ENCODE data around the gene GIMAP8. TPM values are rescaled to one million over a fixed set of nuclear protein-coding genes. Genes with fewer than 3 reads are reported as not detected.

The GIMAP8 gene
- total RNA-seq, 2 donors from 2014 or later: 10.3 to 16.4 TPM

- Mint-ChIP-seq H3K36me3 (ENCODE audit: low read depth) (peaks cover 12% of the 10 kb centered on the region), H3K4me1 (peaks cover 26% of the 10 kb centered on the region), H3K4me3 (no peak overlapping the region), H3K27me3 (no peaks in the 10 kb centered on the region), H3K27ac (no peak overlapping the region), H3K9me3 (no peaks in the 10 kb centered on the region)
- ATAC-seq (replicated peaks): no peak
These were observed 42.6 kb upstream of the GIMAP8 start for GRCh38 chr7:150407588-150408392.

GRCh38 chr7:150408393-150409299, 41.8 kb upstream of the GIMAP8 start:
- no peak overlapping the region for H3K4me3 Mint-ChIP-seq
- H3K27me3 Mint-ChIP-seq: no peaks in the 10 kb centered on the region
- H3K27ac Mint-ChIP-seq: peak overlapping the region; percentile 68
- peaks cover 26% of the 10 kb centered on the region for H3K4me1 Mint-ChIP-seq
- no peak for ATAC-seq (replicated peaks)
- no peaks in the 10 kb centered on the region for H3K9me3 Mint-ChIP-seq
- H3K36me3 Mint-ChIP-seq (ENCODE audit: low read depth): peaks cover 12% of the 10 kb centered on the region

- Mint-ChIP-seq H3K27me3 (no peaks in the 10 kb centered on the region), H3K36me3 (ENCODE audit: low read depth) (peaks cover 12% of the 10 kb centered on the region), H3K27ac (peak overlapping the region; percentile 68), H3K4me3 (no peak overlapping the region), H3K9me3 (no peaks in the 10 kb centered on the region), H3K4me1 (peaks cover 21% of the 10 kb centered on the region)
- ATAC-seq (replicated peaks): no peak
These were observed 41.0 kb upstream of the GIMAP8 start for GRCh38 chr7:150409300-150410030.

- no peak for ATAC-seq (replicated peaks)
- Mint-ChIP-seq H3K27ac (no peak overlapping the region), H3K36me3 (ENCODE audit: low read depth) (peaks cover 12% of the 10 kb centered on the region), H3K27me3 (no peaks in the 10 kb centered on the region), H3K9me3 (no peaks in the 10 kb centered on the region), H3K4me1 (peaks cover 19% of the 10 kb centered on the region), H3K4me3 (no peak overlapping the region)
These were observed 40.3 kb upstream of the GIMAP8 start for GRCh38 chr7:150410131-150410530.

- H3K4me3 Mint-ChIP-seq: no peak overlapping the region
- ATAC-seq (replicated peaks): no peak
- no peaks in the 10 kb centered on the region for H3K9me3 Mint-ChIP-seq
- peaks cover 12% of the 10 kb centered on the region for H3K36me3 Mint-ChIP-seq (ENCODE audit: low read depth)
- no peaks in the 10 kb centered on the region for H3K27me3 Mint-ChIP-seq
- peak overlapping the region; percentile 25 for H3K27ac Mint-ChIP-seq
- peaks cover 15% of the 10 kb centered on the region for H3K4me1 Mint-ChIP-seq
These were observed 39.6 kb upstream of the GIMAP8 start for GRCh38 chr7:150410680-150411346.

- Mint-ChIP-seq H3K36me3 (ENCODE audit: low read depth) (peaks cover 12% of the 10 kb centered on the region), H3K4me3 (no peak overlapping the region), H3K27ac (peak overlapping the region; percentile 25), H3K4me1 (peaks cover 7% of the 10 kb centered on the region), H3K27me3 (no peaks in the 10 kb centered on the region), H3K9me3 (no peaks in the 10 kb centered on the region)
- ATAC-seq (replicated peaks): no peak
These were observed 38.8 kb upstream of the GIMAP8 start for GRCh38 chr7:150411606-150412005.

- H3K9me3 Mint-ChIP-seq: no peaks in the 10 kb centered on the region
- H3K27ac Mint-ChIP-seq: no peak overlapping the region
- peaks cover 3% of the 10 kb centered on the region for H3K4me1 Mint-ChIP-seq
- no peak overlapping the region for H3K4me3 Mint-ChIP-seq
- H3K27me3 Mint-ChIP-seq: no peaks in the 10 kb centered on the region
- H3K36me3 Mint-ChIP-seq (ENCODE audit: low read depth): peaks cover 9% of the 10 kb centered on the region
- no peak for ATAC-seq (replicated peaks)
These were observed 38.4 kb upstream of the GIMAP8 start for GRCh38 chr7:150412016-150412415.

- peak; percentile 34 for ATAC-seq (replicated peaks)
- Mint-ChIP-seq H3K27ac (peak overlapping the region; percentile 67), H3K36me3 (ENCODE audit: low read depth) (peaks cover 6% of the 10 kb centered on the region), H3K4me1 (no peaks in the 10 kb centered on the region), H3K27me3 (no peaks in the 10 kb centered on the region), H3K4me3 (no peak overlapping the region), H3K9me3 (no peaks in the 10 kb centered on the region)
These were observed 37.6 kb upstream of the GIMAP8 start for GRCh38 chr7:150412518-150413488.

GRCh38 chr7:150413640-150414081, 36.8 kb upstream of the GIMAP8 start:
- no peaks in the 10 kb centered on the region for H3K4me1 Mint-ChIP-seq
- H3K36me3 Mint-ChIP-seq (ENCODE audit: low read depth): peaks cover 6% of the 10 kb centered on the region
- H3K4me3 Mint-ChIP-seq: no peak overlapping the region
- no peaks in the 10 kb centered on the region for H3K27me3 Mint-ChIP-seq
- H3K27ac Mint-ChIP-seq: peak overlapping the region; percentile 67
- no peak for ATAC-seq (replicated peaks)
- no peaks in the 10 kb centered on the region for H3K9me3 Mint-ChIP-seq

GRCh38 chr7:150415161-150416153, 35.0 kb upstream of the GIMAP8 start:
- no peak overlapping the region for H3K4me3 Mint-ChIP-seq
- no peaks in the 10 kb centered on the region for H3K27me3 Mint-ChIP-seq
- H3K36me3 Mint-ChIP-seq (ENCODE audit: low read depth): peaks cover 6% of the 10 kb centered on the region
- H3K27ac Mint-ChIP-seq: no peak overlapping the region
- no peaks in the 10 kb centered on the region for H3K4me1 Mint-ChIP-seq
- H3K9me3 Mint-ChIP-seq: no peaks in the 10 kb centered on the region
- no peak for ATAC-seq (replicated peaks)

- no peak for ATAC-seq (replicated peaks)
- H3K27me3 Mint-ChIP-seq: no peaks in the 10 kb centered on the region
- no peak overlapping the region for H3K4me3 Mint-ChIP-seq
- peaks cover 6% of the 10 kb centered on the region for H3K4me1 Mint-ChIP-seq
- no peaks in the 10 kb centered on the region for H3K36me3 Mint-ChIP-seq (ENCODE audit: low read depth)
- H3K27ac Mint-ChIP-seq: no peak overlapping the region
- no peaks in the 10 kb centered on the region for H3K9me3 Mint-ChIP-seq
These were observed 33.2 kb upstream of the GIMAP8 start for GRCh38 chr7:150417239-150417638.

- Mint-ChIP-seq H3K9me3 (no peaks in the 10 kb centered on the region), H3K4me3 (no peak overlapping the region), H3K27ac (no peak overlapping the region), H3K4me1 (peaks cover 6% of the 10 kb centered on the region), H3K36me3 (ENCODE audit: low read depth) (no peaks in the 10 kb centered on the region), H3K27me3 (no peaks in the 10 kb centered on the region)
- no peak for ATAC-seq (replicated peaks)
These were observed 32.6 kb upstream of the GIMAP8 start for GRCh38 chr7:150417863-150418262.

Data from activated T-helper 17 cell treated with anti-CD3 and anti-CD28 coated beads, Interleukin-2, amount 50 U/mL, for 72 hours (primary cell).